Measurements from ENCODE around the gene HNMT.
A peak's percentile ranks its signal among the peaks of the same experiment; 100 is the strongest.

The HNMT gene

DNA sequence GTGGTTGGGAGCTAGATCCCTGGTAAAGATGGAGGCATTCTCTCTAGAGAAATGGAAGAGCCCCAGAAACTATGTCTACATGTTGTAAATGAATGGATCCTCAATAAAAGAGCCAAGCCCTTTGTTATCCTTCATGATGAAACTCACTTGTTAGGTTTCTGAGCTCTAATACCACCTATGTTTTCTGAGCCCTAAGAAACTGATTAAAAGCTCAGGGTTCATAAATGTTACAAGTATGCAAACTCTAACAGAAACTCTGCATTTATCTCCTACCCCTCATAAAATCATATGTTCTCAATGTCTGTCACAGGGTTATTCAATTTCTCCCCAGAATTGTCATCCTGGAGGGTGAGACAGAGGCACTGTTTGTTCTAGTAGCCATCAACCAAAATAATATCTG, 18.0 kb upstream of the HNMT start:
- TF ChIP-seq, protein P1, sequence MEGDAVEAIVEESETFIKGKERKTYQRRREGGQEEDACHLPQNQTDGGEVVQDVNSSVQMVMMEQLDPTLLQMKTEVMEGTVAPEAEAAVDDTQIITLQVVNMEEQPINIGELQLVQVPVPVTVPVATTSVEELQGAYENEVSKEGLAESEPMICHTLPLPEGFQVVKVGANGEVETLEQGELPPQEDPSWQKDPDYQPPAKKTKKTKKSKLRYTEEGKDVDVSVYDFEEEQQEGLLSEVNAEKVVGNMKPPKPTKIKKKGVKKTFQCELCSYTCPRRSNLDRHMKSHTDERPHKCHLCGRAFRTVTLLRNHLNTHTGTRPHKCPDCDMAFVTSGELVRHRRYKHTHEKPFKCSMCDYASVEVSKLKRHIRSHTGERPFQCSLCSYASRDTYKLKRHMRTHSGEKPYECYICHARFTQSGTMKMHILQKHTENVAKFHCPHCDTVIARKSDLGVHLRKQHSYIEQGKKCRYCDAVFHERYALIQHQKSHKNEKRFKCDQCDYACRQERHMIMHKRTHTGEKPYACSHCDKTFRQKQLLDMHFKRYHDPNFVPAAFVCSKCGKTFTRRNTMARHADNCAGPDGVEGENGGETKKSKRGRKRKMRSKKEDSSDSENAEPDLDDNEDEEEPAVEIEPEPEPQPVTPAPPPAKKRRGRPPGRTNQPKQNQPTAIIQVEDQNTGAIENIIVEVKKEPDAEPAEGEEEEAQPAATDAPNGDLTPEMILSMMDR (IDR thresholded peaks at IDR 0.05; ENCODE audit: borderline replicate concordance, insufficient read depth, low read depth, low read length), result no peak
- H3K4me3 ChIP-seq (ENCODE audit: low read depth, low read length), result no peak overlapping the region

DNA sequence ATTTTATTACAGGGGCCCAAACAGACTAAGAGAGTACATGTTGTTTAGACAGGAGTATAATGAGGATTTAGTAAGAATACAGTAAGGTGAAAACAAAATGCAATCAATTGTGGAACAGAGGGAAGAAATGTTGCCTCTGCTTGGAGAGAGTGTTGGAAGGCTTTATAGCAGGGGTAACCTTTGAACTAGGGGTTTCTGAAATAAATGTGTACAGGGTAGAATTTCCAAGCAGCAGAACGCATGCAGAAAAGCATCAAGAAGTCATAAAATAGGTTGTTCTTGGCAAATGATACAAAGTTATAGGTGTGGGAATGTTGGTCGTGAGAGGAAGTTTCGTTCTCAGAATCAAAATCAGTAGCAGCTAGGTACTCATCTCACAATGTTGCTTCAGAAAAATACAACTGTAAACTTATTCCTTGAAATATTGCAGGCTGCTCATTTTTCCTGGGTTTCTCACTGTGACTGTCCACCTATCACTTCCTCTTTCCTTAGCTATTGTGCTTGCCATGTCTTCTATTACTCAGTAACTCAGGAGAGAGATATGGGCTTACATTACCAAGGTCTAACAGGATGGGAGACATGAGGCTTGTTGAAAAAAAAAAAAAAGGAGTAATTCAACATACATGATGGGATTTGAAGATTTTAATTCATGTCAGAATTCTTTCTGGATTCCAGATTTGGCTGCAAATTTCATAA, 17.1 kb upstream of the HNMT start:
- no peak overlapping the region for H3K4me3 ChIP-seq (ENCODE audit: low read depth, low read length)
- TF ChIP-seq, protein P1 (IDR thresholded peaks at IDR 0.05; ENCODE audit: borderline replicate concordance, insufficient read depth, low read depth, low read length), result no peak

DNA sequence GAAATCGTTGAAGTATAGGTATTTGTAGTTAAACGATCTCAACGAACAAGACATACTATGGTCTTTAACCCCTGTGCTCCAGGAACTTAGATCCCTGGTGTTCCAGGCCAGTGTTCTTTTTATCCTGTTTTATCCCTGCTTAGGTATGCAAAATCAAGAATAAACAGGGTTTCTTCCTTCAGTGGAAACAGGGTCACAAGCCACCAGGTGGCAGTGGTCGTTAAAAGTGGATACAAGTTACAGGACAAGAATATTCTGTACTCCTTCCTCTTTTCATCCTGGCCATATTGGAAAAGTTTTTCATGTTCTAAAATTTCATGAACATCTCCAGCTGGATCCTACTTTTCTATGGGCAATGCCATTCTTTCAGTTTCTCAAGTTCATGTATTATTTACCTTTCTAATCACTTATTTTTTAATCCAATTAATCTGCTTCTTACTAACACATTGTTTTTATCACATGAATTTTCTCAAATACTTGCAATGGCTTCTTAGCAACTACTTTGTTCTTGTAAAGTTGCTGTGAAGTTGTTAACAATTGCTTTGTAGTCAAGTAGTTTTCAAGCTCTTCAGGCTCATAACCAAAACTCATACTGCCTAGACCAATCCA, 16.4 kb upstream of the HNMT start:
- H3K4me3 ChIP-seq (ENCODE audit: low read depth, low read length), result no peak overlapping the region
- TF ChIP-seq, protein P1 (IDR thresholded peaks at IDR 0.05; ENCODE audit: borderline replicate concordance, insufficient read depth, low read depth, low read length), result peak; percentile 46; the same call in 1 of the 2 replicates

DNA sequence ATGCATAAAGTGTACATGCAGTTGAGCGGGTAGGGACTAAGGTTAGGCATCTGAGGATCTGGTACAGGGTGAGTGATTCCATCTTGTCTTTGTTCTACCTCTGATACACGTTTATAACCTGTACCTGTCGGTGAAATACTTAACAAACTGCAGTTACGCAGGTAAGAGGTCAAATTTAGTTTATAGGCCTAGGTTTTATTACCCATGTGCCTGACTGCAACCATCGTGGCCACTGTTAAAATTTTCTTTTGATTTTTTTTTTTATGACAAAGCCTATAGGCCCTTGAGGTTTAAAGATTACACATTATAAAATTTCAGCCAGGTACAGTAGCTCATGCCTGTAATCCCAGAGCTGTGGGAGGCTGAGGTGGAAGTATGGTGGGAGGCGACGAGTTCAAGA, 15.4 kb upstream of the HNMT start:
- TF ChIP-seq, protein P1 (IDR thresholded peaks at IDR 0.05; ENCODE audit: borderline replicate concordance, insufficient read depth, low read depth, low read length), result no peak
- no peak overlapping the region for H3K4me3 ChIP-seq (ENCODE audit: low read depth, low read length)

DNA sequence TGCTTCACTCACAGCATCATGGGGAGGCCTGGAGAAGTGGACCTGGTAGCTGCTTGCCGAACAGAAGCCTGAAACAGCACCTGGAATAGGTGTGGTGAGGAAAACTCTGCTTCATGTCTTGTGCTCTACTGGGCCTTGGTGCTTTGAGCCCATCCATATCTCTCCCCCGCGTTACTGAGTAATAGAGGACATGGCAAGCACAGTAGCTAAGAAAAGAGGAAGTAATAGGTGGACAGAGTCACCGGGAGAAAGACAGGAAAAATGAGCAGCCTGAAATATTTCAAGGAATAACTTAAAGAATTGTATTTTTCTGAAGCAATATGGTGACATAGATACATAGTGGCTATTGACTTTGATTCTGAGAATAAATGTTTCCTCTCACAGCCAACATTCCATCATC, 14.0 kb upstream of the HNMT start:
- TF ChIP-seq, protein P1 (IDR thresholded peaks at IDR 0.05; ENCODE audit: borderline replicate concordance, insufficient read depth, low read depth, low read length), result no peak
- H3K4me3 ChIP-seq (ENCODE audit: low read depth, low read length), result no peak overlapping the region

DNA sequence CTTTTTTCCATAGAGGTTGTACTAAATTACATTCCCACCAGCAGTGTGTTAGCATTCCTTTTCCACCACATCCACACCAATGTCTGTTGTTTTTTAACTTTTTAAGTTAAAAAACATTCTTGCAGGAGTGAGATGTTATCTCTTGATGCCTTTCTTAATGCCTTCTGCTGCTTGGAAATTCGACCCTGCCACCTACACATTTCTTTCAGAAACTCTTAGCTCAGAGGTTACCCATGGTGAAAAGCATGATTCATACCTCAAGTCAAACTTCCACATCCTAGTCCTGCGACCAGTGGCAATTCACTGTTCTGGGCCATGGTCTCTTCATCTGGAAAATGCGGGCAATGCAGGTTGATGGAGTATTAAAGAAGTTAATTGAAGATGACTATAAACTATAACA, 12.7 kb upstream of the HNMT start:
- TF ChIP-seq, protein P1 (IDR thresholded peaks at IDR 0.05; ENCODE audit: borderline replicate concordance, insufficient read depth, low read depth, low read length), result no peak
- H3K4me3 ChIP-seq (ENCODE audit: low read depth, low read length), result no peak overlapping the region

DNA sequence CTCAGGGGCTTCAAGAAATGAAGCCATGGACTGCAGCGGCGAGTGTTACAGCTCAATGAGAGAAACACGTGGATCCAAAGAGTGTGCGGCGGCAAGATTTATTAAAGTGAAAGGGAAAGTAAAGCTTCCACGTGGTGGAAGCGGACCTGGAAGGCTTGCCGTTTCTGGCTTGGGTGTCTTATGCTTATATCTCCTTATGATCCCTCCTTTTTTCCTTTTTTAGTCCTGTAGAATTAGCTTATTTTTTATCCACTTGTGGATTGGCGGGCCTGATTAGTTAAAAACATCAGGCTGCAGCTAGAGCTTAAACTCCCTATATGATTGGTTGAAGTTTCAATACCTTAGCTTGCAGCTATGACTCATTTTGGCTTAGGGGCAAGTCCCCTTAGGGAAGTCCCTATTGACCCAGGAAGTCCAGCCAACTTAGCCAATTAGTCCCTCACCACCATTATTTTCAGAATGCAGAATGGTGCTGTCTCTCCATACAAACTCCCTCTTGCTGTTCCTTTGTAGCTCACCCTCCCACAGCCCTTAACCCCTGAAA, 11.6 kb upstream of the HNMT start:
- TF ChIP-seq, protein P1 (IDR thresholded peaks at IDR 0.05; ENCODE audit: borderline replicate concordance, insufficient read depth, low read depth, low read length), result no peak
- no peak overlapping the region for H3K4me3 ChIP-seq (ENCODE audit: low read depth, low read length)

Measured in GM12875 (cell line).